ENCODE results near the gene CCBE1. TPM values are rescaled to one million over a fixed set of nuclear protein-coding genes. Genes with fewer than 3 reads are reported as not detected.

CCBE1 gene
- total and polyA plus RNA-seq, 9 donors = 2.4 to 5.5 (median 3.4) TPM

DNA sequence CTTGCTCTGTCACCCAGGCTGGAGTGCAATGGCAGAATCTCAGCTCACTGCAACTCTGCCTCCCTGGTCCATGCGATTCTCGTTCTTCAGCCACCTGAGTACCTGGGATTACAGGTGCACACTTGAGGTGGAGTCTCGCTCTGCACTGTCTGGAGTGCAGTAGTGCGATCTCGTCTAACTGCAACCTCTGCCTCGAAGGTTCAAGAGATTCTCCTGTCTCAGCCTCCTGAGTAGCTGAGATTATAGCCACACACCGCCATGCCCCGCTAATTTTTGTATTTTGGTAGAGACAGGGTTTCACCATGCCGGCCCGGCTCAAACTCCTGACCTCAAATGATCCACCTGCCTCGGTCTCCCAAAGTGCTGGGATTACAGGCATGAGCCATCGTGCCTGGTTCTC lies 83.3 kb downstream of the CCBE1 start:
- Histone ChIP-seq H3K4me3 (ENCODE audit: low read length) (no peak overlapping the region), H3K9me3 (replicated peaks; ENCODE audit: control insufficient read depth, low read depth, low read length) (no peaks in the 10 kb centered on the region), H3K27me3 (ENCODE audit: control insufficient read depth, insufficient read depth, low read length) (no peaks in the 10 kb centered on the region), H3K4me1 (ENCODE audit: control insufficient read depth, insufficient read depth, low read length) (peaks cover 14% of the 10 kb centered on the region), H3K36me3 (ENCODE audit: control insufficient read depth, insufficient read depth, low read length) (no peaks in the 10 kb centered on the region), H3K27ac (ENCODE audit: low read length) (no peak overlapping the region)
- DNase-seq = no peak
- 98% methylated on average over 8 of the region's 12 CpGs for WGBS (ENCODE audit: insufficient coverage)

DNA sequence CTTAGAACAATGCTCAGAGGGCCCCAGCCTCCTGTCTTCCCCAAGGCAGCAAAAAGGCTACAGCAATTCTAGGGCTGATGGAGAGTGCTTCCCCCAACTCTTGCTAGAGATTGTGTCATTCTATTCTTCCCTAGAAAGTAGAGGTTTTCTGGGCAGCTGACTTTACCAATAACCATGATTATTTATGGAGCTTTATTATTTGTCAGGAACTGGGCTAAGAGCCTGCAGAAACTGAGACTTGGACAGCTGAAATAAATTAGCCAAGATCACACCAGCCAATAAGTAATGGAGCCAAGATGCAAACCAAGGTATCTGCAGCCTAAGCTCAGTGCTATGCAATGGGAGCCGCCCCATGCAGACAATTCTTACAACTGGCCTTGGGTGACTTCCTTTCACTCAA lies 84.8 kb downstream of the CCBE1 start:
- Histone ChIP-seq H3K36me3 (ENCODE audit: control insufficient read depth, insufficient read depth, low read length) (no peaks in the 10 kb centered on the region), H3K9me3 (replicated peaks; ENCODE audit: control insufficient read depth, low read depth, low read length) (no peaks in the 10 kb centered on the region), H3K4me3 (ENCODE audit: low read length) (no peak overlapping the region), H3K27ac (ENCODE audit: low read length) (no peak overlapping the region), H3K4me1 (ENCODE audit: control insufficient read depth, insufficient read depth, low read length) (peaks cover 14% of the 10 kb centered on the region), H3K27me3 (ENCODE audit: control insufficient read depth, insufficient read depth, low read length) (no peaks in the 10 kb centered on the region)
- WGBS (ENCODE audit: insufficient coverage) = no CpG with 5 or more reads among the region's 1 CpG
- DNase-seq = peak; percentile 92

- WGBS (ENCODE audit: insufficient coverage) = 72% methylated on average over 5 of the region's 5 CpGs
- no peak for DNase-seq
- H3K4me3 ChIP-seq (ENCODE audit: low read length) = no peak overlapping the region
- H3K36me3 ChIP-seq (ENCODE audit: control insufficient read depth, insufficient read depth, low read length) = no peaks in the 10 kb centered on the region
- peaks cover 15% of the 10 kb centered on the region for H3K4me1 ChIP-seq (ENCODE audit: control insufficient read depth, insufficient read depth, low read length)
- no peak overlapping the region for H3K27ac ChIP-seq (ENCODE audit: low read length)
- no peaks in the 10 kb centered on the region for H3K27me3 ChIP-seq (ENCODE audit: control insufficient read depth, insufficient read depth, low read length)
- no peaks in the 10 kb centered on the region for H3K9me3 ChIP-seq (replicated peaks; ENCODE audit: control insufficient read depth, low read depth, low read length)
Measured at GRCh38 chr18:59610546-59611140, 86.6 kb downstream of the CCBE1 start.

GRCh38 chr18:59609654-59610053 lies 87.6 kb downstream of the CCBE1 start:
- no peak for DNase-seq
- Histone ChIP-seq H3K4me3 (ENCODE audit: low read length) (no peak overlapping the region), H3K36me3 (ENCODE audit: control insufficient read depth, insufficient read depth, low read length) (no peaks in the 10 kb centered on the region), H3K27me3 (ENCODE audit: control insufficient read depth, insufficient read depth, low read length) (no peaks in the 10 kb centered on the region), H3K27ac (ENCODE audit: low read length) (no peak overlapping the region), H3K4me1 (ENCODE audit: control insufficient read depth, insufficient read depth, low read length) (peaks cover 18% of the 10 kb centered on the region), H3K9me3 (replicated peaks; ENCODE audit: control insufficient read depth, low read depth, low read length) (no peaks in the 10 kb centered on the region)

GRCh38 chr18:59607471-59607870 lies 89.8 kb downstream of the CCBE1 start:
- Histone ChIP-seq H3K9me3 (replicated peaks; ENCODE audit: control insufficient read depth, low read depth, low read length) (no peaks in the 10 kb centered on the region), H3K27me3 (ENCODE audit: control insufficient read depth, insufficient read depth, low read length) (no peaks in the 10 kb centered on the region), H3K4me3 (ENCODE audit: low read length) (no peak overlapping the region), H3K4me1 (ENCODE audit: control insufficient read depth, insufficient read depth, low read length) (peaks cover 12% of the 10 kb centered on the region), H3K36me3 (ENCODE audit: control insufficient read depth, insufficient read depth, low read length) (no peaks in the 10 kb centered on the region), H3K27ac (ENCODE audit: low read length) (no peak overlapping the region)
- no peak for DNase-seq
- WGBS (ENCODE audit: insufficient coverage) = 91% methylated on average over 7 of the region's 7 CpGs

DNA sequence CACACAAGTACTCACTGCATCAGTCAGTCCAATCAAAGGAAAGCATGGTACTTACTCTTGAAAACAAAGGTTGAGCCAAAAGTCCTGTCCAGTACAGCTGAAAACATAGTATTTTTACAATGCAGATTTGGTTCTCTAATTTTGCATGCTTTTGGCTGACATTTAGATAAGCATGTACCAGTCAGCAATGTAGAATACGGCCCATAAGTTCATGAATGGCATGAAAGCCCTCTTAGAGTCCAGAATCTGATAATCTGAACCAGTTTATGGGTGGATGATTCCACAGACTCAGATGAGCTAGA lies 90.2 kb downstream of the CCBE1 start:
- WGBS (ENCODE audit: insufficient coverage) = no CpG with 5 or more reads among the region's 1 CpG
- H3K36me3 ChIP-seq (ENCODE audit: control insufficient read depth, insufficient read depth, low read length) = no peaks in the 10 kb centered on the region
- DNase-seq = no peak

DNA sequence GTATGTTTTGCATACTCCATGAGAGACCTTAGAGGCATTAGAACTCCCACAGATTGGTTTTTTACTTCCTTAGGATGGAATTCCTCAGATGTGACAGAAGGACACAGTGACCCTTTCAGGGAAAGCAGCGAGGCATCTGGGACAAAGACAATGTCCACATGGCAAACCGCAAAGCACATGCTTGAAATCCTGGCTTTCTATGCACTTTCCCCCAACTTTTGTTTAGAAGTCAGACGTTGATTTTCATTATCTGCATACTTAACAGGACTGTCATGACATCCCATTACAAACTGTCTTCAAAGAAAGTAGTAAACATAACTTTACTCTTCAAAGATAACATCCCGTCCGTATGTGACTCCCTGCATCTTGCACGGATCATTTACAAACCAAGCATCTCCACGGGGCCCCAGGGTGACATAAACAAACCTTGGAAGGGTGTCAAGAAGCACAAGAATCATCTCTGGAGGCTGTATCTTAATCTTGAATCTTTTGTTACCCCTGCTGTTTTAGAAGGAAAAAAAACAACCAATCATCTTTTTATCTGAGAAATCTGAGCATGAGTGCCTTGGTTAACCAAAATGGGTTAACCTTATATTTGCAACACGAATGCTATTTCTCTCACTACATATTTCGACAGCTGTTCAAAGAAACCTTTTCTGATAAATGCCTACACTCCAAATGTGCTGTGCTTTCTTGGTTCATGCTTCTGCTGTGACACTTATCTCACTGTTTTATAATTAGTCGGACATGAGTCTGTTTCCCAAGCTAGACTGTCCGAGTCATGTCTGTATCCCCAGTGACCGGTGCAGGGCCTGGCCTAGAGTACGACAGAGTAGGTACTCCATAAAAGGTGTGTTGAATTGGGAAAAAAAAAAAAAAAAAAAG lies 90.8 kb downstream of the CCBE1 start:
- Histone ChIP-seq H3K27ac (ENCODE audit: low read length) (no peak overlapping the region), H3K9me3 (replicated peaks; ENCODE audit: control insufficient read depth, low read depth, low read length) (no peaks in the 10 kb centered on the region), H3K27me3 (ENCODE audit: control insufficient read depth, insufficient read depth, low read length) (no peaks in the 10 kb centered on the region), H3K4me1 (ENCODE audit: control insufficient read depth, insufficient read depth, low read length) (peaks cover 5% of the 10 kb centered on the region), H3K4me3 (ENCODE audit: low read length) (no peak overlapping the region), H3K36me3 (ENCODE audit: control insufficient read depth, insufficient read depth, low read length) (no peaks in the 10 kb centered on the region)
- 55% methylated on average over 5 of the region's 13 CpGs for WGBS (ENCODE audit: insufficient coverage)
- DNase-seq = no peak

More for the DNA sequence above, 90.2 kb downstream of the CCBE1 start:
- H3K4me3 ChIP-seq (ENCODE audit: low read length) = no peak overlapping the region
- peaks cover 9% of the 10 kb centered on the region for H3K4me1 ChIP-seq (ENCODE audit: control insufficient read depth, insufficient read depth, low read length)
- no peaks in the 10 kb centered on the region for H3K9me3 ChIP-seq (replicated peaks; ENCODE audit: control insufficient read depth, low read depth, low read length)
- no peak overlapping the region for H3K27ac ChIP-seq (ENCODE audit: low read length)
- H3K27me3 ChIP-seq (ENCODE audit: control insufficient read depth, insufficient read depth, low read length) = no peaks in the 10 kb centered on the region

GRCh38 chr18:59605633-59606192 lies 91.5 kb downstream of the CCBE1 start:
- H3K27ac ChIP-seq (ENCODE audit: low read length) = no peak overlapping the region
- H3K27me3 ChIP-seq (ENCODE audit: control insufficient read depth, insufficient read depth, low read length) = no peaks in the 10 kb centered on the region
- peak; percentile 15 for DNase-seq
- H3K9me3 ChIP-seq (replicated peaks; ENCODE audit: control insufficient read depth, low read depth, low read length) = no peaks in the 10 kb centered on the region
- H3K4me3 ChIP-seq (ENCODE audit: low read length) = no peak overlapping the region
- WGBS (ENCODE audit: insufficient coverage) = 78% methylated on average over 10 of the region's 13 CpGs
- H3K36me3 ChIP-seq (ENCODE audit: control insufficient read depth, insufficient read depth, low read length) = no peaks in the 10 kb centered on the region
- peaks cover 4% of the 10 kb centered on the region for H3K4me1 ChIP-seq (ENCODE audit: control insufficient read depth, insufficient read depth, low read length)

- no peak overlapping the region for H3K4me3 ChIP-seq (ENCODE audit: low read length)
- no peaks in the 10 kb centered on the region for H3K36me3 ChIP-seq (ENCODE audit: control insufficient read depth, insufficient read depth, low read length)
- WGBS (ENCODE audit: insufficient coverage) = 100% methylated on average over 2 of the region's 3 CpGs
- no peaks in the 10 kb centered on the region for H3K9me3 ChIP-seq (replicated peaks; ENCODE audit: control insufficient read depth, low read depth, low read length)
- H3K4me1 ChIP-seq (ENCODE audit: control insufficient read depth, insufficient read depth, low read length) = peaks cover 4% of the 10 kb centered on the region
- no peak overlapping the region for H3K27ac ChIP-seq (ENCODE audit: low read length)
- no peaks in the 10 kb centered on the region for H3K27me3 ChIP-seq (ENCODE audit: control insufficient read depth, insufficient read depth, low read length)
- DNase-seq = no peak
Measured at GRCh38 chr18:59604877-59605276, 92.3 kb downstream of the CCBE1 start.

- Histone ChIP-seq H3K36me3 (ENCODE audit: control insufficient read depth, insufficient read depth, low read length) (no peaks in the 10 kb centered on the region), H3K4me1 (ENCODE audit: control insufficient read depth, insufficient read depth, low read length) (peaks cover 7% of the 10 kb centered on the region), H3K27ac (ENCODE audit: low read length) (no peak overlapping the region), H3K4me3 (ENCODE audit: low read length) (no peak overlapping the region), H3K9me3 (replicated peaks; ENCODE audit: control insufficient read depth, low read depth, low read length) (no peaks in the 10 kb centered on the region), H3K27me3 (ENCODE audit: control insufficient read depth, insufficient read depth, low read length) (no peaks in the 10 kb centered on the region)
- WGBS (ENCODE audit: insufficient coverage) = no CpG with 5 or more reads among the region's 3 CpGs
- no peak for DNase-seq
Measured at GRCh38 chr18:59597049-59597448, 100.2 kb downstream of the CCBE1 start.
